OCI-LY1 (cell line): ENCODE measurements around the gene IGF2R.

Experiments used
- H2AFZ ChIP-seq: fragments of 200-600 bp; sonication (generic), shearing (Covaris generic); 2 replicates; pipeline ENCODE4 v1.6.0; 2014; ENCODE audit warnings: antibody characterized with exemption, mild to moderate bottlenecking, low read length
- H3F3A ChIP-seq: fragments of 200-600 bp; sonication (generic), shearing (Covaris generic); 2 replicates; pipeline ENCODE4 v1.6.0; 2014; ENCODE audit warnings: mild to moderate bottlenecking, antibody characterized with exemption, low read length, moderate library complexity; ENCODE audit not compliant: insufficient read depth
- H3K27ac ChIP-seq: fragments of 200-600 bp; sonication (generic); 2 replicates; pipeline ENCODE4 v1.5.1; 2014; ENCODE audit warnings: low read length, mixed run types, mild to moderate bottlenecking, low read depth; ENCODE audit not compliant: poor library complexity, severe bottlenecking
- H3K27me3 ChIP-seq: fragments of 200-600 bp; sonication (generic); 2 replicates; pipeline ENCODE4 v1.6.0; 2014; ENCODE audit warnings: antibody characterized with exemption, mild to moderate bottlenecking, low read length, moderate library complexity; ENCODE audit not compliant: insufficient read depth
- H3K36me3 ChIP-seq: fragments of 200-600 bp; sonication (generic); 2 replicates; pipeline ENCODE4 v1.6.1; 2014; ENCODE audit warnings: mild to moderate bottlenecking, antibody characterized with exemption, low read length, moderate library complexity, mixed read lengths; ENCODE audit not compliant: insufficient read depth
- H3K4me1 ChIP-seq: fragments of 200-600 bp; sonication (generic); 2 replicates; pipeline ENCODE4 v1.5.1; 2014; ENCODE audit warnings: mild to moderate bottlenecking, low read length, moderate library complexity; ENCODE audit not compliant: insufficient read depth, severe bottlenecking
- H3K4me2 ChIP-seq: fragments of 200-600 bp; sonication (generic), shearing (Covaris generic); 2 replicates; pipeline ENCODE4 v1.6.1; 2014; ENCODE audit warnings: low read length
- H3K4me3 ChIP-seq: fragments of 200-600 bp; sonication (generic); 2 replicates; pipeline ENCODE4 v1.5.1; 2014; ENCODE audit warnings: low read length, low read depth, mild to moderate bottlenecking, mixed read lengths; ENCODE audit not compliant: poor library complexity, severe bottlenecking
- H3K79me2 ChIP-seq: fragments of 200-600 bp; shearing (Covaris generic); 2 replicates; pipeline ENCODE4 v1.6.1; 2016; ENCODE audit warnings: mixed run types, low read length, mixed read lengths; ENCODE audit not compliant: insufficient read depth
- H3K9ac ChIP-seq: fragments of 200-600 bp; sonication (generic), shearing (Covaris generic); 2 replicates; pipeline ENCODE4 v1.6.1; 2014; ENCODE audit warnings: mild to moderate bottlenecking, low read length, mixed read lengths
- H3K9me2 ChIP-seq: fragments of 200-600 bp; sonication (generic), shearing (Covaris generic); 2 replicates; pipeline ENCODE4 v1.6.1; 2014; ENCODE audit warnings: low read depth, mild to moderate bottlenecking, low read length, mixed read lengths
- H3K9me3 ChIP-seq: fragments of 200-600 bp; shearing (Covaris generic); 2 replicates; pipeline ENCODE4 v1.6.1; 2014; ENCODE audit warnings: low read length, mixed read lengths
- H4K20me1 ChIP-seq: fragments of 200-600 bp; sonication (generic), shearing (Covaris generic); 2 replicates; pipeline ENCODE4 v1.6.0; 2016; ENCODE audit warnings: mild to moderate bottlenecking, low read length; ENCODE audit not compliant: insufficient read depth
- EZH2 ChIP-seq: fragments of 200-600 bp; sonication (generic), shearing (Covaris generic); IDR thresholded peaks from 2 replicates; pipeline ENCODE4 v1.8.0; 2017; ENCODE audit warnings: borderline replicate concordance, mixed run types, mild to moderate bottlenecking, antibody characterized with exemption, low read length, moderate library complexity, mixed read lengths
- TF ChIP-seq, protein P1 (sequence below): fragments of 200-600 bp; sonication (generic), shearing (Covaris generic); IDR thresholded peaks from 2 replicates; pipeline ENCODE4 v1.5.1; 2017; ENCODE audit warnings: mild to moderate bottlenecking, antibody characterized with exemption, low read length, moderate library complexity, mixed read lengths

Gene IGF2R

DNA sequence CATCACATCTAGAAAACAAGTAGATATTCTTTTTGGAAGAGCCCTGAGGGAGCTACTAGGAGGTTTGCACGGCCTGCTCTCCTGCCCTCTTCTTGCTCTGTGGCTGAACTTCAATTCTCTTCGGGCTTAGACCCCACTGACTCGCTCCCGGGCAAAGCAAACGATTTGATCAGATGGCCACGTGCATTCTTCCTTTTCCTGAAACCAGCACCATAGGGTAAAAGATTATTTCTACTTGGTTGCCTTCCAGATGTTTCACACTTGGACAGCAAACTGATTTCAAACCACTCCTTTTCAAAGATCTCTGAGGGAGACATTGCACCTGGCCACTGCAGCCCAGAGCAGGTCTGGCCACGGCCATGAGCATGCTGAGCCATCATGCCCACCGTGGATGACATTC, 152.7 kb downstream of the IGF2R start, which contains the start of gene SLC22A1:
SLC22A1 (plus strand) TSS at position 258 of the 400 bp plus-strand sequence; CDS start at position 379, 121 bp downstream.
- no peaks in the 10 kb centered on the region for H3K9me2 ChIP-seq

DNA sequence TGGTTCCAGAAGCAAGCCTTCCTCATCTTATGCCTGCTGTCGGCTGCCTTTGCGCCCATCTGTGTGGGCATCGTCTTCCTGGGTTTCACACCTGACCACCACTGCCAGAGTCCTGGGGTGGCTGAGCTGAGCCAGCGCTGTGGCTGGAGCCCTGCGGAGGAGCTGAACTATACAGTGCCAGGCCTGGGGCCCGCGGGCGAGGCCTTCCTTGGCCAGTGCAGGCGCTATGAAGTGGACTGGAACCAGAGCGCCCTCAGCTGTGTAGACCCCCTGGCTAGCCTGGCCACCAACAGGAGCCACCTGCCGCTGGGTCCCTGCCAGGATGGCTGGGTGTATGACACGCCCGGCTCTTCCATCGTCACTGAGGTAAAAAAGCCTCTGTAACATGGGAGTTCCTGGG, 153.1 kb downstream of the IGF2R start:
- no peaks in the 10 kb centered on the region for H3K36me3 ChIP-seq
- TF ChIP-seq, protein P1, sequence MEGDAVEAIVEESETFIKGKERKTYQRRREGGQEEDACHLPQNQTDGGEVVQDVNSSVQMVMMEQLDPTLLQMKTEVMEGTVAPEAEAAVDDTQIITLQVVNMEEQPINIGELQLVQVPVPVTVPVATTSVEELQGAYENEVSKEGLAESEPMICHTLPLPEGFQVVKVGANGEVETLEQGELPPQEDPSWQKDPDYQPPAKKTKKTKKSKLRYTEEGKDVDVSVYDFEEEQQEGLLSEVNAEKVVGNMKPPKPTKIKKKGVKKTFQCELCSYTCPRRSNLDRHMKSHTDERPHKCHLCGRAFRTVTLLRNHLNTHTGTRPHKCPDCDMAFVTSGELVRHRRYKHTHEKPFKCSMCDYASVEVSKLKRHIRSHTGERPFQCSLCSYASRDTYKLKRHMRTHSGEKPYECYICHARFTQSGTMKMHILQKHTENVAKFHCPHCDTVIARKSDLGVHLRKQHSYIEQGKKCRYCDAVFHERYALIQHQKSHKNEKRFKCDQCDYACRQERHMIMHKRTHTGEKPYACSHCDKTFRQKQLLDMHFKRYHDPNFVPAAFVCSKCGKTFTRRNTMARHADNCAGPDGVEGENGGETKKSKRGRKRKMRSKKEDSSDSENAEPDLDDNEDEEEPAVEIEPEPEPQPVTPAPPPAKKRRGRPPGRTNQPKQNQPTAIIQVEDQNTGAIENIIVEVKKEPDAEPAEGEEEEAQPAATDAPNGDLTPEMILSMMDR = no peak
- TF ChIP-seq EZH2 = no peak
- H3K4me3 ChIP-seq = no peak overlapping the region
- H3K79me2 ChIP-seq = no peaks in the 10 kb centered on the region
- no peak overlapping the region for H2AFZ ChIP-seq
- H4K20me1 ChIP-seq = no peaks in the 10 kb centered on the region
- H3K4me1 ChIP-seq = no peaks in the 10 kb centered on the region
- H3F3A ChIP-seq = no peaks in the 10 kb centered on the region
- no peak overlapping the region for H3K27ac ChIP-seq
- peaks cover 7% of the 10 kb centered on the region; the same call in 1 of the 2 replicates for H3K9me3 ChIP-seq
- H3K4me2 ChIP-seq = no peak overlapping the region
- H3K27me3 ChIP-seq = no peaks in the 10 kb centered on the region
- no peaks in the 10 kb centered on the region for H3K9me2 ChIP-seq
- H3K9ac ChIP-seq = no peak overlapping the region

More for the DNA sequence above, 152.7 kb downstream of the IGF2R start, which contains the start of gene SLC22A1:
- Histone ChIP-seq H3K9me3 (peaks cover 7% of the 10 kb centered on the region; the same call in 1 of the 2 replicates), H3K9ac (no peak within 1 kb of the TSS), H3K79me2 (no peaks in the 10 kb centered on the region), H3K4me3 (no peak within 1 kb of the TSS), H3F3A (no peaks in the 10 kb centered on the region), H2AFZ (no peak within 1 kb of the TSS), H3K27me3 (no peaks in the 10 kb centered on the region), H4K20me1 (no peaks in the 10 kb centered on the region), H3K4me1 (no peaks in the 10 kb centered on the region), H3K4me2 (no peak within 1 kb of the TSS), H3K36me3 (no peaks in the 10 kb centered on the region), H3K27ac (no peak within 1 kb of the TSS)
- TF ChIP-seq, protein P1 = no peak
- TF ChIP-seq EZH2 = no peak

DNA sequence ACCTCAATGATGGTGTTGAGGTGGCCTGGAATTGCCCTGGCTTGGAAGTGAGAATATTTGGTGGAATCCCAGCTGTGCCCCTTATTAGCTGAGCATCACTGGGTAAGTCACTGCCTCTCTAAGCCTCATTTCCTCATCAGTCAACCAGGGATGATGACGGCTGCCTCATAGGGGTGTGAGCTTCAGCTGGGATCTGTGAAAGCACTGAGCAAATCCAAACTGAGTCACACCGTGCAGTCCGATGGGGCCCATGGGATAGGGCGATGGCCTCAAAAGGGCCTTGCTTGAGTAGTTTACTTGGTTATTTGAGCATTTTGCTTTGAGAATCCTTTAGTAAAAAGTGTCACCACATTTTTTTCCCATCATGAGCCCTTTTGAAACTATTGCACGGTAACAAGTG, 153.9 kb downstream of the IGF2R start:
- Histone ChIP-seq H3K4me3 (no peak overlapping the region), H3K9me2 (no peaks in the 10 kb centered on the region), H3K79me2 (no peaks in the 10 kb centered on the region), H3K4me1 (no peaks in the 10 kb centered on the region), H3K36me3 (no peaks in the 10 kb centered on the region), H3F3A (no peaks in the 10 kb centered on the region), H4K20me1 (no peaks in the 10 kb centered on the region), H3K27me3 (no peaks in the 10 kb centered on the region), H3K4me2 (no peak overlapping the region), H3K9ac (no peak overlapping the region), H2AFZ (no peak overlapping the region), H3K9me3 (peaks cover 2% of the 10 kb centered on the region; the same call in 1 of the 2 replicates), H3K27ac (no peak overlapping the region)
- TF ChIP-seq, protein P1 = no peak
- TF ChIP-seq EZH2 = no peak
